Right atrium auricular region (tissue), 2 donors: ENCODE results near the gene CELSR2. TPM values are rescaled to one million over a fixed set of nuclear protein-coding genes. Genes with fewer than 3 reads are reported as not detected.

Experiments used
- DNase-seq: peaks from one replicate; pipeline ENCODE4 v3.0.0-alpha.2; 2019; ENCODE audit warnings: low spot score
- H3K27ac ChIP-seq, 2 donors: fragments of 200-600 bp; sonication (generic); 1 replicate in 1 of 2; 2 replicates in 1 of 2; pipeline ENCODE4 v1.5.1; 2016 to 2019
- H3K27me3 ChIP-seq, 2 donors: fragments of 200-600 bp; sonication (generic); one replicate each; pipeline versions ENCODE4 v1.5.1 to v1.6.0; 2017 to 2019
- H3K36me3 ChIP-seq: fragments of 200-600 bp; sonication (generic); one replicate; pipeline ENCODE4 v1.5.1; 2016
- H3K4me1 ChIP-seq, 2 donors: fragments of 200-600 bp; sonication (generic); one replicate each; pipeline versions ENCODE4 v1.5.1 to v1.6.0; 2017 to 2019
- H3K4me3 ChIP-seq, 2 donors: fragments of 200-600 bp; sonication (generic); 1 replicate in 1 of 2; 2 replicates in 1 of 2; pipeline ENCODE4 v1.5.1; 2017 to 2019; ENCODE audit warnings: mild to moderate bottlenecking in 1 of 2, moderate library complexity in 1 of 2
- H3K9me3 ChIP-seq, 2 donors: fragments of 200-600 bp; sonication (generic); one replicate each; pipeline ENCODE4 v1.5.1; 2019
- CTCF ChIP-seq, 2 donors: fragments of 200-600 bp; sonication (generic); IDR thresholded peaks; one replicate each; pipeline ENCODE4 v1.5.1; 2019; ENCODE audit warnings: antibody characterized with exemption in 2 of 2
- total RNA-seq, 2 donors: library from RNA; depleted of rRNA; stranded (reverse); fragments of >200 nt; gene quantifications; one replicate each; pipeline ENCODE4 v1.1.0, GENCODE V29; 2016

The CELSR2 gene
- total RNA-seq, 2 donors from 2014 or later, result 20.2 to 23.7 TPM

- H3K9me3 ChIP-seq, result no peaks in the 10 kb centered on the region
- TF ChIP-seq CTCF (IDR thresholded peaks at IDR 0.05), result no peak
- H3K27ac ChIP-seq, result no peak overlapping the region
- no peaks in the 10 kb centered on the region for H3K36me3 ChIP-seq
- H3K4me1 ChIP-seq, result peaks cover 0 to 26% of the 10 kb centered on the region in 2 donors
- no peak for DNase-seq
- H3K4me3 ChIP-seq, result no peak overlapping the region
- H3K27me3 ChIP-seq, result no peaks in the 10 kb centered on the region
These were observed 3.2 kb upstream of the CELSR2 start for GRCh38 chr1:109246141-109246551.

DNA sequence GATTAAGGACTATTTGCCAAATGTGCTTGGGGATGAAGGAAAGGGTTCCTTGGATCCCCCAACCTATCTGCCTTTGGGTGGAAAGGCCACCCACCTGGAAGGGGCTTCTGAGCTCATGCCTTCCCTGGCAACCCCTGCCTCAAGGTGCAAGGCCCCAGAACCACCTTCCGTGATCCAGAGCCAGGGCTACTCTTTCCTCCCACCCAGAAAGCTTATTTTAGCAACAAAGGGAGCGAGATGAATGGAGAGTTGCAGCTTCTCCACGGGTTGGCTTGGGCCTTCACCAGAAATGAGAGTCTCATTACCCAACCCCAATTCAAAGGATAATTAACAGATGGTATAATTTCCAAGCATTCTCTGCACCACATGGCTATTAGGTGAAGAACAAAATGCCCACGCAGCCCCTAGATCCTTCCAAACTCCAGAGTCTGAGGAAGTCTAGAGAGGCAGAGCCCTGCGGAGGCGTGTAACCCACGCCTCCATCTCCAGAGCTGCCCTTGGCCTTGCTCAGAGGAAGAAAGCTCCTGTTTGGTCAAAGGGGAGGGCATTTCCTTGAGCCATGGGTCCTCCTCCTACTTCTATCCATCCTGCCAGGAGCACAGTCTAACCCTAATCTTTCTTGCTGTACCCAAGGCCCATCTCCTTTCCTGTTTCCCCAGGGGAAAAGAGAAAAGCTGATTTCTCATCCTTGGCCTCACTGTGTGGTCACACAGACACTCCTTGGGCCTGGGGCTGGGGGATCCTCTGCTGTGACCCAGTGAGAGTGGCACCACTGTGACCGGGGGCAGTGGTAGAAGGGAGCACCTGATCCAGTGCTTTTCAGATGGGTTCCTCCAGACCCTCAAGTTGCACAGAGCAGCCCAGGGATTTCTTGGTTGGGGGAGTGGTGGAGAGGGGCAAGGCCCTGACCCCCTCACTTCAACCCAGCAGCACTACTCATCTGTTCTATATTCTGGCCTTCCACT, 1.7 kb upstream of the CELSR2 start:
- no peak for TF ChIP-seq CTCF (IDR thresholded peaks at IDR 0.05)
- peaks cover 0 to 15% of the 10 kb centered on the region in 2 donors for H3K4me1 ChIP-seq
- H3K27ac ChIP-seq, result no peak overlapping the region
- no peaks in the 10 kb centered on the region for H3K27me3 ChIP-seq
- no peaks in the 10 kb centered on the region for H3K36me3 ChIP-seq
- no peak overlapping the region for H3K4me3 ChIP-seq
- DNase-seq, result no peak
- H3K9me3 ChIP-seq, result no peaks in the 10 kb centered on the region

DNA sequence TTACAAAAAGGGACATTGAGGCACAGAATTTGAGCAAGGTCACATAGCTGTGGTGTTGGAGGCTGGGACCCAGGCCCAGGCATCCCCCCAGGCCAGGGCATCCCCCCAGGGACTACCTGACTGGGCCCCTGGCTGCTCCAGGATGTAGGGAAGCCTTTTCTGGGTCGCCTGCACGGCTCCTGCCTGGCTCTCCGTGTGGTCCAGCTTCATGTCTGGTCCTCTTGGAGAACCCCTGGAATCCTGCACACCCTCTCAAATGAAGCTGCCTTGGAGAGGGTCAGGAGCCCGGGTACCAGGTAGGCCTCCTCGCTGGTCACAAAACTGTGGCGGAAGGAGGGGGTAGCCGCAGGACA, 919 bp upstream of the CELSR2 start:
- TF ChIP-seq CTCF (IDR thresholded peaks at IDR 0.05), result no peak
- H3K27me3 ChIP-seq, result no peaks in the 10 kb centered on the region
- no peak overlapping the region for H3K27ac ChIP-seq
- DNase-seq, result no peak
- H3K4me1 ChIP-seq, result peaks cover 0 to 22% of the 10 kb centered on the region in 2 donors
- no peaks in the 10 kb centered on the region for H3K36me3 ChIP-seq
- H3K9me3 ChIP-seq, result no peaks in the 10 kb centered on the region
- no peak overlapping the region for H3K4me3 ChIP-seq

DNA sequence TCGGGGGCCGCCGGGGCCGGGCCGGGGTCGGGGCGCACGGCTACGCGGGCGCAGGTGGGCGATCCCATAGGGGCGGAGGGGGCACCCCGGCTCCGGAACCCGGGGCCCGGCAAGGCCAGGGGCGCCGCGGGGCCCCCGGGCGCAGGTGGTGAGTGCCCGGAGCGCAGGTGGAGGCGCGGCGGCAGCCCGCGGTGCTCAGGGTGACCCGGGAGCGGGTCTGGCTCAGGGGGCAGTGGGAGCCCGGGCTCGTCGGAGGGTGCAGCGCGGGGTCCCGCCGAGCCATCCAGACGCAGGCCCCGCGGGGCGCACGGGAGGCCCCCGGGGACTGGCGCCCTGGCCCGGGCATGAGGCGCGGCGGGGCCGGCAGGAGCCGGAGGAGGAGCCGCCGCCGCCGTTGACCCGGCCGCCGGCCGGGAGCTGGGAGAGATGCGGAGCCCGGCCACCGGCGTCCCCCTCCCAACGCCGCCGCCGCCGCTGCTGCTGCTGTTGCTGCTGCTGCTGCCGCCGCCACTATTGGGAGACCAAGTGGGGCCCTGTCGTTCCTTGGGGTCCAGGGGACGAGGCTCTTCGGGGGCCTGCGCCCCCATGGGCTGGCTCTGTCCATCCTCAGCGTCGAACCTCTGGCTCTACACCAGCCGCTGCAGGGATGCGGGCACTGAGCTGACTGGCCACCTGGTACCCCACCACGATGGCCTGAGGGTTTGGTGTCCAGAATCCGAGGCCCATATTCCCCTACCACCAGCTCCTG, 489 bp downstream of the CELSR2 start:
- peak overlapping the region in 1 of 2 donors; percentile 18 for H3K27ac ChIP-seq

More for the DNA sequence above, 489 bp downstream of the CELSR2 start:
- H3K4me3 ChIP-seq, result peak overlapping the region; percentile 66 to 70
- TF ChIP-seq CTCF (IDR thresholded peaks at IDR 0.05), result no peak
- H3K9me3 ChIP-seq, result no peaks in the 10 kb centered on the region
- H3K27me3 ChIP-seq, result no peaks in the 10 kb centered on the region
- H3K36me3 ChIP-seq, result no peaks in the 10 kb centered on the region
- no peak for DNase-seq
- peaks cover 0 to 36% of the 10 kb centered on the region in 2 donors for H3K4me1 ChIP-seq
